Activated naive CD8-positive, alpha-beta T cell (primary cell): ENCODE results near the gene CABLES2.
"Not testable (repeated sequence)": the region's sequence is repeated elsewhere in the genome, so short reads cannot be mapped to it uniquely, and the experiment has no call there.

Experiments used
- H3K27ac Mint-ChIP-seq: one replicate; pipeline ENCODE4 v1.8.0; 2021; ENCODE audit warnings: mixed read lengths
- H3K27me3 Mint-ChIP-seq: one replicate; pipeline ENCODE4 v1.8.0; 2021; ENCODE audit warnings: mixed read lengths
- H3K36me3 Mint-ChIP-seq: one replicate; pipeline ENCODE4 v1.8.0; 2021; ENCODE audit warnings: mixed read lengths
- H3K4me1 Mint-ChIP-seq: one replicate; pipeline ENCODE4 v1.8.0; 2021; ENCODE audit warnings: low read depth, mixed read lengths
- H3K4me3 Mint-ChIP-seq: one replicate; pipeline ENCODE4 v1.8.0; 2021; ENCODE audit warnings: mild to moderate bottlenecking, mixed read lengths
- H3K9me3 Mint-ChIP-seq: one replicate; pipeline ENCODE4 v1.8.0; 2021; ENCODE audit warnings: low read depth, mixed read lengths

The CABLES2 gene

GRCh38 chr20:62427172-62428001 lies 20.3 kb upstream of the CABLES2 start, which contains the start of gene RBBP8NL:
Gene RBBP8NL, minus strand, starts transcription at chr20:62427539. Its CDS starts 7,892 bp downstream, at chr20:62419647.
- no peaks in the 10 kb centered on the region for H3K4me1 Mint-ChIP-seq
- no peak within 1 kb of the TSS for H3K27ac Mint-ChIP-seq
- peaks cover 6% of the 10 kb centered on the region for H3K27me3 Mint-ChIP-seq
- no peaks in the 10 kb centered on the region for H3K36me3 Mint-ChIP-seq
- no peak within 1 kb of the TSS for H3K4me3 Mint-ChIP-seq
- no peaks in the 10 kb centered on the region for H3K9me3 Mint-ChIP-seq

GRCh38 chr20:62426699-62427131 lies 19.6 kb upstream of the CABLES2 start:
- H3K27me3 Mint-ChIP-seq, result peaks cover 6% of the 10 kb centered on the region
- H3K4me1 Mint-ChIP-seq, result no peaks in the 10 kb centered on the region
- no peak overlapping the region for H3K27ac Mint-ChIP-seq
- no peaks in the 10 kb centered on the region for H3K36me3 Mint-ChIP-seq
- no peaks in the 10 kb centered on the region for H3K9me3 Mint-ChIP-seq
- H3K4me3 Mint-ChIP-seq, result no peak overlapping the region

GRCh38 chr20:62426059-62426348 lies 18.9 kb upstream of the CABLES2 start:
- not testable (repeated sequence) for H3K27me3 Mint-ChIP-seq, H3K4me1 Mint-ChIP-seq, H3K4me3 Mint-ChIP-seq, H3K27ac Mint-ChIP-seq, H3K9me3 Mint-ChIP-seq, H3K36me3 Mint-ChIP-seq

- Mint-ChIP-seq H3K9me3 (no peaks in the 10 kb centered on the region), H3K4me1 (no peaks in the 10 kb centered on the region), H3K4me3 (no peak overlapping the region), H3K36me3 (no peaks in the 10 kb centered on the region), H3K27ac (no peak overlapping the region), H3K27me3 (peaks cover 3% of the 10 kb centered on the region)
Observed at GRCh38 chr20:62425281-62426058, 18.4 kb upstream of the CABLES2 start.

- Mint-ChIP-seq H3K4me3 (no peak overlapping the region), H3K27ac (no peak overlapping the region), H3K4me1 (no peaks in the 10 kb centered on the region), H3K27me3 (peaks cover 5% of the 10 kb centered on the region), H3K36me3 (no peaks in the 10 kb centered on the region), H3K9me3 (no peaks in the 10 kb centered on the region)
Observed at GRCh38 chr20:62424249-62425107, 17.4 kb upstream of the CABLES2 start.

GRCh38 chr20:62423326-62423706 lies 16.2 kb upstream of the CABLES2 start:
- H3K9me3 Mint-ChIP-seq, result no peaks in the 10 kb centered on the region
- H3K4me3 Mint-ChIP-seq, result no peak overlapping the region
- peaks cover 2% of the 10 kb centered on the region for H3K27me3 Mint-ChIP-seq
- H3K27ac Mint-ChIP-seq, result no peak overlapping the region
- H3K36me3 Mint-ChIP-seq, result no peaks in the 10 kb centered on the region
- H3K4me1 Mint-ChIP-seq, result no peaks in the 10 kb centered on the region

GRCh38 chr20:62422636-62423325 lies 15.7 kb upstream of the CABLES2 start:
- Mint-ChIP-seq H3K36me3 (no peaks in the 10 kb centered on the region), H3K4me1 (no peaks in the 10 kb centered on the region), H3K27me3 (peaks cover 2% of the 10 kb centered on the region), H3K27ac (no peak overlapping the region), H3K9me3 (no peaks in the 10 kb centered on the region), H3K4me3 (no peak overlapping the region)

GRCh38 chr20:62421716-62421990 lies 14.6 kb upstream of the CABLES2 start:
- Mint-ChIP-seq H3K4me1 (no peaks in the 10 kb centered on the region), H3K9me3 (no peaks in the 10 kb centered on the region), H3K36me3 (no peaks in the 10 kb centered on the region), H3K27me3 (peaks cover 2% of the 10 kb centered on the region), H3K27ac (no peak overlapping the region), H3K4me3 (no peak overlapping the region)

GRCh38 chr20:62420846-62421715 lies 14.0 kb upstream of the CABLES2 start:
- Mint-ChIP-seq H3K36me3 (no peaks in the 10 kb centered on the region), H3K9me3 (no peaks in the 10 kb centered on the region), H3K4me1 (no peaks in the 10 kb centered on the region), H3K27me3 (peaks cover 2% of the 10 kb centered on the region), H3K4me3 (no peak overlapping the region), H3K27ac (no peak overlapping the region)

GRCh38 chr20:62419759-62420158 lies 12.7 kb upstream of the CABLES2 start:
- Mint-ChIP-seq H3K27ac (no peak overlapping the region), H3K27me3 (peaks cover 2% of the 10 kb centered on the region), H3K36me3 (no peaks in the 10 kb centered on the region), H3K4me1 (no peaks in the 10 kb centered on the region), H3K9me3 (no peaks in the 10 kb centered on the region), H3K4me3 (no peak overlapping the region)

GRCh38 chr20:62418709-62419487 lies 11.8 kb upstream of the CABLES2 start:
- Mint-ChIP-seq H3K36me3 (no peaks in the 10 kb centered on the region), H3K4me1 (no peaks in the 10 kb centered on the region), H3K27me3 (peaks cover 2% of the 10 kb centered on the region), H3K4me3 (no peak overlapping the region), H3K9me3 (no peaks in the 10 kb centered on the region), H3K27ac (no peak overlapping the region)

GRCh38 chr20:62417981-62418708 lies 11.1 kb upstream of the CABLES2 start:
- no peaks in the 10 kb centered on the region for H3K4me1 Mint-ChIP-seq
- no peak overlapping the region for H3K4me3 Mint-ChIP-seq
- H3K36me3 Mint-ChIP-seq, result no peaks in the 10 kb centered on the region
- H3K9me3 Mint-ChIP-seq, result no peaks in the 10 kb centered on the region
- peaks cover 2% of the 10 kb centered on the region for H3K27me3 Mint-ChIP-seq
- no peak overlapping the region for H3K27ac Mint-ChIP-seq
